SH-SY5Y (cell line): ENCODE results near the gene ADAMTS17.

ENCODE experiments used
- GATA2 ChIP-seq: IDR thresholded peaks from 2 replicates; pipeline ENCODE4 v1.6.1; 2011; ENCODE audit warnings: mild to moderate bottlenecking, low read depth, low read length
- GATA3 ChIP-seq: IDR thresholded peaks from 2 replicates; pipeline ENCODE4 v1.6.1; 2011; ENCODE audit warnings: low read depth, mild to moderate bottlenecking, low read length, moderate library complexity

GRCh38 chr15:100385300-100386050 lies 43.7 kb upstream of the ADAMTS17 start:
- TF ChIP-seq GATA3 (no peak), GATA2 (no peak)
